ENCODE results near the gene ECHS1.

- TF ChIP-seq, protein P1, sequence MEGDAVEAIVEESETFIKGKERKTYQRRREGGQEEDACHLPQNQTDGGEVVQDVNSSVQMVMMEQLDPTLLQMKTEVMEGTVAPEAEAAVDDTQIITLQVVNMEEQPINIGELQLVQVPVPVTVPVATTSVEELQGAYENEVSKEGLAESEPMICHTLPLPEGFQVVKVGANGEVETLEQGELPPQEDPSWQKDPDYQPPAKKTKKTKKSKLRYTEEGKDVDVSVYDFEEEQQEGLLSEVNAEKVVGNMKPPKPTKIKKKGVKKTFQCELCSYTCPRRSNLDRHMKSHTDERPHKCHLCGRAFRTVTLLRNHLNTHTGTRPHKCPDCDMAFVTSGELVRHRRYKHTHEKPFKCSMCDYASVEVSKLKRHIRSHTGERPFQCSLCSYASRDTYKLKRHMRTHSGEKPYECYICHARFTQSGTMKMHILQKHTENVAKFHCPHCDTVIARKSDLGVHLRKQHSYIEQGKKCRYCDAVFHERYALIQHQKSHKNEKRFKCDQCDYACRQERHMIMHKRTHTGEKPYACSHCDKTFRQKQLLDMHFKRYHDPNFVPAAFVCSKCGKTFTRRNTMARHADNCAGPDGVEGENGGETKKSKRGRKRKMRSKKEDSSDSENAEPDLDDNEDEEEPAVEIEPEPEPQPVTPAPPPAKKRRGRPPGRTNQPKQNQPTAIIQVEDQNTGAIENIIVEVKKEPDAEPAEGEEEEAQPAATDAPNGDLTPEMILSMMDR (IDR thresholded peaks at IDR 0.05; ENCODE audit: control extremely low read depth in 1 of 3, insufficient read depth in 1 of 3, low read depth in 1 of 3, low read length in 3 of 3), result no peak
- no peak for TF ChIP-seq EP300 (IDR thresholded peaks at IDR 0.05; ENCODE audit: borderline replicate concordance in 1 of 2, low read depth in 2 of 2, low read length in 2 of 2)
These were observed 36.4 kb downstream of the ECHS1 start, which contains the start of gene CALY for GRCh38 chr10:133336577-133337369.
